T-helper 1 cell treated with Interleukin-12 subunit alpha and Interleukin-12 subunit beta and Interleukin-4 antibody, amounts not matched to agents 30 μg/mL and 1 μg/mL, for 36 hours (primary cell): Measurements from ENCODE around the gene RAB28.

Experiments used
- H3K27ac Mint-ChIP-seq: one replicate; pipeline ENCODE4 v1.8.0; 2021; ENCODE audit warnings: mild to moderate bottlenecking, mixed read lengths
- H3K27me3 Mint-ChIP-seq: one replicate; pipeline ENCODE4 v1.8.0; 2021; ENCODE audit warnings: low read depth, mixed read lengths
- H3K36me3 Mint-ChIP-seq: one replicate; pipeline ENCODE4 v1.8.0; 2021; ENCODE audit warnings: low read depth, mixed read lengths
- H3K4me1 Mint-ChIP-seq: one replicate; pipeline ENCODE4 v1.8.0; 2021; ENCODE audit warnings: low read depth, mixed read lengths
- H3K4me3 Mint-ChIP-seq: one replicate; pipeline ENCODE4 v1.8.0; 2021; ENCODE audit warnings: mild to moderate bottlenecking, moderate library complexity, mixed read lengths
- H3K9me3 Mint-ChIP-seq: one replicate; pipeline ENCODE4 v1.8.0; 2021; ENCODE audit warnings: mixed read lengths

RAB28 gene

DNA sequence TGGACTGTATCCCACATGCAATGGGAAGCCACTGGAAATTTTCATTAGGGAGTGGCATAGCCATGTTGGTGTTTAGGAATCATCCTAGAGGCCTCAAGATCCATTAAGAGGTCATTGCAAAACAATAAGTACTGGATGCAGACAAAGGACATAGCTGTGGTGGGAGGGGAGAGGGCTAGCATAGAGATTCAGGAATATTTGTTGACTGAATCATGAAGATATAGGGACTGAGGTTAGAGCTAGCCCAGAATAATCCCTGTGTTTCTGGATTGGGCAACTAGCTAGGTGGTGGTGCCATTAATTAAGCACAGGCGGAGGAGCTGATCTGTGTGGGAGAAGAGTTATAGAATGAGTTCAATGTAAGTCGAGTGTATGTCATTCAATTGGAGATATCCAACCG is 135.0 kb downstream of the RAB28 start:
- no peak overlapping the region for H3K27ac Mint-ChIP-seq
- no peaks in the 10 kb centered on the region for H3K4me1 Mint-ChIP-seq
- H3K27me3 Mint-ChIP-seq: no peaks in the 10 kb centered on the region
- H3K4me3 Mint-ChIP-seq: no peak overlapping the region
- peaks cover 12% of the 10 kb centered on the region for H3K9me3 Mint-ChIP-seq
- peaks cover 2% of the 10 kb centered on the region for H3K36me3 Mint-ChIP-seq

DNA sequence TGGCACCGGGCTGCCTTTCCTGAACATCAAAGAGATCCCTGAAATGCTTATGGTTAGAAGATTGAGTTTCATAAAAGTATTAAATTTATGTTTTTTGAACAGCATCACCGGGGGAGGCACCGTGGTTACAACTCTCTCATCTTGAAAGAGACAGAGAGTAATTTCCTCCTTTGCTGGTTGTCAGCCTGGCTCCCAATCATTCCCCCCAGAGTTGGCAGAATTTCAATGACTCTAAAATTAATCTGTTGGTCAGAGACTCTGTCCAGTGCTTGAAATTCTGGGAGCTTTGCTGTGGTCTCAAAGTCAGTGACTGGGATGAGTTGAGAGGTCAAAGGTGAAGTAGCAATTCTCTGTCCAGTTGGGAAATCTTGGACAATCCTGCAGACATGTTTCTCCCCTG is 135.9 kb downstream of the RAB28 start:
- Mint-ChIP-seq H3K27ac (no peak overlapping the region), H3K27me3 (no peaks in the 10 kb centered on the region), H3K4me1 (no peaks in the 10 kb centered on the region), H3K36me3 (peaks cover 2% of the 10 kb centered on the region), H3K4me3 (no peak overlapping the region), H3K9me3 (peaks cover 12% of the 10 kb centered on the region)

DNA sequence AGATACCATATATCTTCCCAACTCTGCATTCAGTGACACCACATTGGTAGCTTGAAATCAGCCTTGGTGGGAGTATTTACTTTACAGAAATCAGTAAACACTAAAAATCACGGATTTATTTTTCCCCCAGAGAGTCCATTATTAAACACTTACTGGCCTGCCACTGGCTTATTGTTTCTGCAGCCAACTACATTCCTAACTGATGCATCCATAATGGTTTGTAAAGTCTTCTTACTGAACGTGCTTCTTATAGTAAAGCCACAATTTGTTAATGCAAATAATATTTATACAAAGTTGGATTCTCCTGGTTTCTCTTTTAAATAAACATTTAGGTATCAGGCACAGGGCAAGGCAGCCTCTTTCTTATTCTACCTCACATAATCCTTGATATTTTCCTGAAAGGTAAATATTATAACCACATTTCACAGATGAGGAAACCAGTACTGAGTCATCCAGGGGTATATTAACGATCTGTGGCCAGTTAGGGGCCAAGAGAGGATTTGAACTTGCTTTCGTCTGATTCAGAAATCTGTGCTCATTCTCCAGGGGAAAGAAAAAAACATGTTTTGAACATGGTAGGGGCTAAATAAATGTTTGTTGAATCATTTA is 136.5 kb downstream of the RAB28 start:
- no peak overlapping the region for H3K4me3 Mint-ChIP-seq
- no peak overlapping the region for H3K27ac Mint-ChIP-seq
- H3K36me3 Mint-ChIP-seq: peaks cover 2% of the 10 kb centered on the region
- no peaks in the 10 kb centered on the region for H3K27me3 Mint-ChIP-seq
- H3K4me1 Mint-ChIP-seq: no peaks in the 10 kb centered on the region
- peaks cover 12% of the 10 kb centered on the region for H3K9me3 Mint-ChIP-seq

DNA sequence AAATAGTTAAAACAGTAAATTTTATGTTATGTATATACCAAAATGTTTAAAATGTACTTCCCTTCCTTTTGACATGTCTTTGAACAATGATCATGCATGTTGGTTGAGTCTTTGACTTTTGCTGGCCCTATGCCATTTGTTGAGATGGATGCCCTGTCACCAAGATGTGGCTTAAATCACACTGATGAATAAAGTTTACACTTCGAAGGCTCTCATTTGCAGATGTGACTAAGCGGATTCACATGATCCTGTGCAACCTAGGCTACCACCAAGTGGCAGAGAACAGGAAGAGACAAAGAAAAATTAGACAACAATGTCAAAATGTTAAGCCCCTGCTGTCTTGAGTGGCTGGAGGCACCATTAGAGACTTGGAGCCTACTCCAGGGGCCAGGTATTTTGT is 139.9 kb downstream of the RAB28 start:
- peaks cover 10% of the 10 kb centered on the region for H3K9me3 Mint-ChIP-seq
- peaks cover 2% of the 10 kb centered on the region for H3K36me3 Mint-ChIP-seq
- H3K4me1 Mint-ChIP-seq: no peaks in the 10 kb centered on the region
- no peaks in the 10 kb centered on the region for H3K27me3 Mint-ChIP-seq
- no peak overlapping the region for H3K4me3 Mint-ChIP-seq
- no peak overlapping the region for H3K27ac Mint-ChIP-seq

DNA sequence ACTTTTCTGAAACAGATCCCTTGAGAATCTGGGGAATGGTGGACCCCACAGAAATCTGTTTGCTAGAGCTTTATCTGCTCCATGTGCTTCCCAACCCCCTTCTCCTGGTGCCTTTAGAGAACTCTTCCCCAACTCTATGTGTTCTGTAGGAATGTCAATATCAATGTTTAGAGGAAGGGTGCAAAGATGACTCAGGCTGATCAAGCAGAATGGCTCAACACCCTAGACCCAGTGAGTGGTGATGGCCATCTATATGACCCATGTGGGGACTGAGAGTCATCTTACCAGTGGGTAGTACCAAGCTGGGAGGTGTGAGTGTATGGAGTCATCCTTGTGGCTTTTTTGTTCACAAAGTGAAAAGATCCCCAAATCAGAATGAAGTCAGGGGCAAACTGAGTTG is 143.5 kb downstream of the RAB28 start:
- H3K36me3 Mint-ChIP-seq: peaks cover 2% of the 10 kb centered on the region
- H3K27ac Mint-ChIP-seq: no peak overlapping the region
- no peaks in the 10 kb centered on the region for H3K27me3 Mint-ChIP-seq
- H3K4me3 Mint-ChIP-seq: no peak overlapping the region
- H3K4me1 Mint-ChIP-seq: no peaks in the 10 kb centered on the region
- H3K9me3 Mint-ChIP-seq: peaks cover 15% of the 10 kb centered on the region

DNA sequence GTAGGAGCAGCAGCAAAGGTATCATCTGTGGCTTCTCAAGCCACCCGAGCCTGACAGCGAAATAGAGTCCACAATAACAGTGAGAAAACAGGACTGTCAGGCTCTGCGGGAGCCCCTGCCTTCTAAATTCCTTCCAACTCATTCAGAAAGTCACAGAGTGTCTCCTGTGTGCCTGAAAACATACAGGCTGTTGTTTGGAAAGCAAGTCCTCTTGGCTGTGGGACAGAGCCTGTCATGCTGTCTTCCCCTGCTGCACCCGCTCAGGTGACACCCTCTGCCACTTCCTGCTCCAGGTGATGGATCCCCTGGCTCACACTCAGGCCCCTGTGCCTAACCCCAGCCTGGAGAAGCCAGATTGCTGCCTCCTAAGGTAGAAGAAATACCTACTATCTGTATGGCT is 152.3 kb downstream of the RAB28 start:
- H3K27ac Mint-ChIP-seq: no peak overlapping the region
- H3K36me3 Mint-ChIP-seq: no peaks in the 10 kb centered on the region
- H3K4me3 Mint-ChIP-seq: no peak overlapping the region
- no peaks in the 10 kb centered on the region for H3K4me1 Mint-ChIP-seq
- no peaks in the 10 kb centered on the region for H3K27me3 Mint-ChIP-seq
- peaks cover 8% of the 10 kb centered on the region for H3K9me3 Mint-ChIP-seq

DNA sequence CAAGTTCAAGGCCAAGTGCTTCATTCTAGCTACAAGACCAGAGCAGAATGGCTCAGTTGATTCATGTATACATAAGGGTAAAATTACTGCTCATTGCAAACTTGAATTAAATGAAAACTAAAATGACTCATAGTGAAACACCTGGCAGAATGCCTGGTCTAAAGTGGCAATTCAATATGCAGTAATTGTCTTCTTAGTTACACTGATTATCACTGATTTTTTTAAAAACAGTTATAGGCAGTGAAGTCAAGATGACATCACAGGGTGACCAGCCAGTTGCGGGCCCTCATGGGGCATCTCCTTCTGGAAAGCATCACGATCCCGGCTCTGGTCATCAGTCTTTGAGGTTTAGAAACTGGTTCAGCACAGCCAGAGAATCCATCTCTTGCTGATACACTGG is 154.2 kb downstream of the RAB28 start:
- Mint-ChIP-seq H3K9me3 (peaks cover 3% of the 10 kb centered on the region), H3K27ac (no peak overlapping the region), H3K36me3 (no peaks in the 10 kb centered on the region), H3K4me3 (no peak overlapping the region), H3K27me3 (no peaks in the 10 kb centered on the region), H3K4me1 (no peaks in the 10 kb centered on the region)

DNA sequence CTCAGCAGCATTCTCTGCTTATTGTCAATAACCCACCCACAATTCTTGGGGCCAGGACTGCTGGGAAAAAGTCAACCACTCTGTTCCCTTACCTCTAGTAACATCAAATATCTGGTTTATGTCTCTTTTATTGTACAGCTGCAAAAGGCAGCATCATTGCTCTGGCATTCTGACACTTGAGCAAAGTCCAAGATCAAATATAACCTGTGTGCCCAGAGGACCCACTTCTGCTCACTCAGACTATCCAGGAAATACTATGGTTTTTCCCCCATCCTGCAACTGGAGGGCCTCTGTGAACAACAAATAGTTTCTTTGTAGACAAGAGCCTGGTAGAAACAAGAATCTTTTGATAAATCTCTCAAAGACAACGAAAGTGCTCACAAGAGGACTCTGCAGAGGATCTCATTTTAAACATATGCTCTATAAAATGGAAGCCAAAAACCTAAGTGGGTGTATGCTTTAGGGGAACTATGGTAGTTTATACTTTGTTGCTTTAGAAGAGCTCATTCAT is 154.7 kb downstream of the RAB28 start:
- Mint-ChIP-seq H3K27ac (no peak overlapping the region), H3K4me1 (no peaks in the 10 kb centered on the region), H3K4me3 (no peak overlapping the region), H3K9me3 (peaks cover 3% of the 10 kb centered on the region), H3K27me3 (no peaks in the 10 kb centered on the region), H3K36me3 (no peaks in the 10 kb centered on the region)

DNA sequence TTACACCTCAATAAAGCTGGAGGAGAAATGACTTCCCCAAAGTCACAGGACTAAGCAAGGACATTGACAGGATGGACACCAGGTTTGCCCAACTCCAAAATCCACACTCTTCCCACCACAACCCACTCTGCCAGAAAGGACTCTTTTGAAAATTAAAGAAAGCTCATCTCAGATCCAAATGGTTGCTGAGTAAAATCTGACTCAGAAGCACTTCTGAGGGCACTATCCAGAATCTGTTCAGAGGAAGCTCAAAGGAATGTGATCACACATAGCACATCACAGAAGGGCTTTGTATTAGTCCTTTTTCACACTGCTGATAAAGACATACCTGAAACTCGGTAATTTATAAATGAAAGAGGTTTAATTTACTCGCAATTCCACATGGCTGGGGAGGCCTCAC is 155.5 kb downstream of the RAB28 start:
- H3K27me3 Mint-ChIP-seq: no peaks in the 10 kb centered on the region
- H3K9me3 Mint-ChIP-seq: peaks cover 3% of the 10 kb centered on the region
- H3K36me3 Mint-ChIP-seq: no peaks in the 10 kb centered on the region
- H3K4me1 Mint-ChIP-seq: peaks cover 2% of the 10 kb centered on the region
- H3K27ac Mint-ChIP-seq: no peak overlapping the region
- no peak overlapping the region for H3K4me3 Mint-ChIP-seq

DNA sequence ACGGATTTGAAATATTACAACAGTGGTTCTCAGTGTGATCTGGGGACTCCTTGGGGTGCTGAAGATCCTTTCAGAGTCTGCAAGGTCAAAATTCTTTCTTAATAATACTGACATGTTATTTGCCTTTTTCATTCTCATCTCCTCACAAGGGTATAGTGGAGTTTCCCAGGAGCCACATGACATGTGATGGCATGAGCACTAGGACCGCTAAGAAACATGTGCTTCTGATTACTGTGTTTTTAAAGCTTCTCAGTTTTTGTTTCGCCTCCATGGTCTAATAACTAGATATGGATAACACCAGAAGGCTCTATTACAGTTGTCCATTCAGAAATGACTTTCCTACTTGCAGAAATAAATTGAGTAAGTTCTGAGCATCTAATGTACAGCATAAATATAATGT is 156.1 kb downstream of the RAB28 start:
- H3K9me3 Mint-ChIP-seq: peaks cover 3% of the 10 kb centered on the region
- H3K36me3 Mint-ChIP-seq: no peaks in the 10 kb centered on the region
- H3K27ac Mint-ChIP-seq: no peak overlapping the region
- peaks cover 2% of the 10 kb centered on the region for H3K4me1 Mint-ChIP-seq
- H3K4me3 Mint-ChIP-seq: no peak overlapping the region
- H3K27me3 Mint-ChIP-seq: no peaks in the 10 kb centered on the region

DNA sequence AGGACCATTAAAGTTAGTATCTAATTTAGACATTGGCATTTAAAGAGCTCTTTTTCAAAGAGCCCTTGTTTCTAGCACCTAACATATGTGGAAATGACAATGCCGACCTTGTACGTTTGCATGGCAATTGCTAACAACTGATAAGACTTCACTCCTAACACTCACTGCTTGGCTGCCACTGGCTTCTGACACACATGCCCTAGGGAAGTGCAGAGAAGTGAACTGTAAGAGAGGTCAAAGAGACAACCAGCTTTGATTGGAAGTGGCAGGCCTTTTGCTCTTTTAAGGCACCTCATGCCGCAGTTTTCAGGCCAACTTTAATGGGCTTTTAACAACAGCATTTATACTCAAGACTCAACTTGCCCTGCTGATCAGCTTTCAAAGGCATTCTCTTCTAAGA is 158.4 kb downstream of the RAB28 start:
- Mint-ChIP-seq H3K27me3 (no peaks in the 10 kb centered on the region), H3K4me3 (no peak overlapping the region), H3K4me1 (peaks cover 2% of the 10 kb centered on the region), H3K27ac (no peak overlapping the region), H3K36me3 (no peaks in the 10 kb centered on the region), H3K9me3 (peaks cover 3% of the 10 kb centered on the region)

DNA sequence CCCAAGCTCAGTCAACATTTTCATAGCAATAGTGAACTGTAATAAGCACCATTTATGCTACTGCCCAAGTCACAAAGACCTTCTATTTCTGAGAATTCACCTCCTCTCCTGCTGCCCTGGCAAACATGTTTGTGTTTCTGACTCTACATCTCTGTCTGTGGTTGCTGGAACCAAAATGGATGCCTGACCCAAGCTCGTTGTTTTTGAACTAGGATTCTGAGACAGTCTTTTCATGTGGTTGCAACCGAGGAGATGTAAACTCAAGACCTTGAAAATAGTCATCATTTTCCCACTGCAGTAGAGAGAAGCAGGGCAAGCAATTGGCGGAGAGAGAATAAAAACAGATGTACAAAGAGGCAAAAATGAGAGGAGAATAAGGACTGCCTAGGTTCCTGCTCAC is 160.2 kb downstream of the RAB28 start:
- no peak overlapping the region for H3K4me3 Mint-ChIP-seq
- H3K4me1 Mint-ChIP-seq: peaks cover 2% of the 10 kb centered on the region
- no peaks in the 10 kb centered on the region for H3K36me3 Mint-ChIP-seq
- peaks cover 3% of the 10 kb centered on the region for H3K9me3 Mint-ChIP-seq
- no peaks in the 10 kb centered on the region for H3K27me3 Mint-ChIP-seq
- H3K27ac Mint-ChIP-seq: no peak overlapping the region

DNA sequence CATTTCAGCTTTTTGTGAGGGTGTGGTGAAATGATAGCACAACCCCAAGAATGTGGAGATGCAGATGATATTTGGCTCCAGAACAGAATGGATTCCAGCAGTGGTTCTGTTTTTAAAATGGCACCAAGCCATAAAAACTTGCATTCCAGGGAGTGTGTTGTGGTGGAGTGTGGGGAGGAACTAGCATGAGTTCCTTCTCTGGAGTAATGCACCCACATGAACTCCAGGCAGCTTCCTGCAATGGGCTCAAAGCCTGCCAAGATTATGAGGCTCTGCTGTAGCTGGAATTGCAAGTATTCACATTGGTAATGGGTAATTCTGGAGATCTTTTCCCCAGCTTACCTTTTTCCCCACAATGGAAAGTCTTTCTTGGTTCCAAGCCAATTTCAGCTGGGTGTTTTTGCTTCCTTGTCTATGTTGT is 161.4 kb downstream of the RAB28 start:
- Mint-ChIP-seq H3K9me3 (no peaks in the 10 kb centered on the region), H3K36me3 (no peaks in the 10 kb centered on the region), H3K4me3 (no peak overlapping the region), H3K4me1 (peaks cover 2% of the 10 kb centered on the region), H3K27me3 (no peaks in the 10 kb centered on the region), H3K27ac (no peak overlapping the region)
